A673 (cell line): Measurements from ENCODE around the gene TMEM125. TPM values are rescaled to one million over a fixed set of nuclear protein-coding genes. Genes with fewer than 3 reads are reported as not detected.

Experiments used
- BruUV-seq: library from RNA; stranded (reverse); fragments of 400-500 nt; replicated peaks from 2 replicates; lab custom pipeline; 2021; lab: Mats Ljungman, UMichigan
- CTCF ChIA-PET: fragments of 300-600 bp; sonication (Branson Sonifier 250); formaldehyde crosslinking; loops from one replicate; lab custom pipeline; 2022; ENCODE audit warnings: antibody characterized with exemption; lab: Charles Lee
- POLR2A ChIA-PET: fragments of 300-600 bp; sonication (Branson Sonifier 250); formaldehyde crosslinking; loops from one replicate; lab custom pipeline; 2022; ENCODE audit warnings: antibody characterized with exemption; ENCODE audit not compliant: low non-redundant PET; lab: Charles Lee
- DNase-seq: peaks from one replicate; pipeline ENCODE4 v3.0.0-alpha.2; 2015; ENCODE audit warnings: low spot score
- H3K27ac ChIP-seq: fragments of 200-600 bp; sonication (generic); 2 replicates; pipeline ENCODE4 v1.5.1; 2016; ENCODE audit warnings: mixed run types, low read depth, mild to moderate bottlenecking, mixed read lengths, antibody characterized with exemption, low read length; ENCODE audit not compliant: poor library complexity, severe bottlenecking
- H3K27me3 ChIP-seq: fragments of 200-600 bp; sonication (generic); replicated peaks from 2 replicates; pipeline ENCODE4 v1.6.1; 2017; ENCODE audit warnings: mixed run types, low read depth, mild to moderate bottlenecking, mixed read lengths, antibody characterized with exemption, low read length; ENCODE audit not compliant: insufficient read depth, poor library complexity
- H3K36me3 ChIP-seq: fragments of 200-600 bp; sonication (generic); 2 replicates; pipeline ENCODE4 v1.6.1; 2016; ENCODE audit warnings: mixed run types, mild to moderate bottlenecking, mixed read lengths, antibody characterized with exemption, low read length; ENCODE audit not compliant: insufficient read depth, poor library complexity, severe bottlenecking
- H3K4me1 ChIP-seq: fragments of 200-600 bp; sonication (generic); 2 replicates; pipeline ENCODE4 v1.6.1; 2017; ENCODE audit warnings: mixed run types, mild to moderate bottlenecking, mixed read lengths, antibody characterized with exemption, low read length; ENCODE audit not compliant: insufficient read depth, poor library complexity, severe bottlenecking
- H3K4me3 ChIP-seq: fragments of 200-600 bp; sonication (generic); 2 replicates; pipeline ENCODE4 v1.5.1; 2016; ENCODE audit warnings: low read depth, mixed run types, mild to moderate bottlenecking, mixed read lengths, low read length; ENCODE audit not compliant: poor library complexity, severe bottlenecking
- H3K9me3 ChIP-seq: fragments of 200-600 bp; sonication (generic); 2 replicates; pipeline ENCODE4 v1.6.1; 2016; ENCODE audit warnings: mixed run types, low read depth, mild to moderate bottlenecking, mixed read lengths, antibody characterized with exemption, low read length; ENCODE audit not compliant: poor library complexity, severe bottlenecking
- CTCF ChIP-seq: fragments of 300-800, 200-600 bp; sonication (generic); conservative IDR thresholded peaks from 2 replicates; pipeline ENCODE4 v1.5.1; 2017; ENCODE audit warnings: low read depth, mild to moderate bottlenecking, antibody characterized with exemption, low read length, moderate library complexity, mixed read lengths
- EZH2 ChIP-seq: fragments of 200-600 bp; sonication (generic); IDR thresholded peaks from 2 replicates; pipeline ENCODE4 v1.6.1; 2017; ENCODE audit warnings: borderline replicate concordance, low read depth, mild to moderate bottlenecking, mixed read lengths, antibody characterized with exemption, low read length; ENCODE audit not compliant: poor library complexity, severe bottlenecking
- intact Hi-C: fragments of 100-400 bp; cut with micrococcal nuclease; formaldehyde crosslinking; loops from one replicate; pipeline ENCODE4 v1.10.0; 2022; ENCODE audit not compliant: unreplicated experiment
- total RNA-seq: library from RNA; stranded (reverse); gene quantifications from 2 replicates; pipeline ENCODE4 v1.2.3, GENCODE V29; 2021

Gene TMEM125
- total RNA-seq, 1 experiment from 2014 or later: not detected

- no TSS peak for BruUV-seq
These were observed 3.1 kb downstream of the TMEM125 start for GRCh38 chr1:43272576-43273571.

GRCh38 chr1:43273708-43274107 lies 3.9 kb downstream of the TMEM125 start:
- no peak for TF ChIP-seq EZH2
- TF ChIP-seq CTCF: no peak
- no peak for DNase-seq
- no peak overlapping the region for H3K4me3 ChIP-seq
- peaks cover 10% of the 10 kb centered on the region for H3K4me1 ChIP-seq
- POLR2A ChIA-PET: no interaction called here
- BruUV-seq: no TSS peak
- peak overlapping the region; percentile 65 for H3K27ac ChIP-seq
- intact Hi-C loops: no loop called here
- CTCF ChIA-PET: no interaction called here
- H3K27me3 ChIP-seq: no peaks in the 10 kb centered on the region
- H3K36me3 ChIP-seq: no peaks in the 10 kb centered on the region
- H3K9me3 ChIP-seq: no peaks in the 10 kb centered on the region

More at GRCh38 chr1:43272576-43273571, 3.1 kb downstream of the TMEM125 start:
- Histone ChIP-seq H3K4me1 (peaks cover 10% of the 10 kb centered on the region), H3K27me3 (no peaks in the 10 kb centered on the region), H3K9me3 (no peaks in the 10 kb centered on the region), H3K4me3 (no peak overlapping the region), H3K27ac (no peak overlapping the region), H3K36me3 (no peaks in the 10 kb centered on the region)
- CTCF ChIA-PET: no interaction called here
- POLR2A ChIA-PET: no interaction called here
- no peak for DNase-seq
- no peak for TF ChIP-seq EZH2
- no peak for TF ChIP-seq CTCF
- intact Hi-C loops: no loop called here

- Histone ChIP-seq H3K36me3 (no peaks in the 10 kb centered on the region), H3K27me3 (no peaks in the 10 kb centered on the region), H3K4me3 (no peak overlapping the region), H3K4me1 (peaks cover 10% of the 10 kb centered on the region), H3K9me3 (no peaks in the 10 kb centered on the region), H3K27ac (peak overlapping the region; percentile 65)
- BruUV-seq: no TSS peak
- intact Hi-C loops: no loop called here
- TF ChIP-seq CTCF: no peak
- TF ChIP-seq EZH2: no peak
- ChIA-PET POLR2A (no interaction called here), CTCF (no interaction called here)
- peak; percentile 90 for DNase-seq
These were observed 4.5 kb downstream of the TMEM125 start for GRCh38 chr1:43274125-43274803.
